ENCODE results near the gene RNF181.
A peak's percentile ranks its signal among the peaks of the same experiment; 100 is the strongest.
"Not testable (repeated sequence)": the region's sequence is repeated elsewhere in the genome, so short reads cannot be mapped to it uniquely, and the experiment has no call there.

The RNF181 gene

DNA sequence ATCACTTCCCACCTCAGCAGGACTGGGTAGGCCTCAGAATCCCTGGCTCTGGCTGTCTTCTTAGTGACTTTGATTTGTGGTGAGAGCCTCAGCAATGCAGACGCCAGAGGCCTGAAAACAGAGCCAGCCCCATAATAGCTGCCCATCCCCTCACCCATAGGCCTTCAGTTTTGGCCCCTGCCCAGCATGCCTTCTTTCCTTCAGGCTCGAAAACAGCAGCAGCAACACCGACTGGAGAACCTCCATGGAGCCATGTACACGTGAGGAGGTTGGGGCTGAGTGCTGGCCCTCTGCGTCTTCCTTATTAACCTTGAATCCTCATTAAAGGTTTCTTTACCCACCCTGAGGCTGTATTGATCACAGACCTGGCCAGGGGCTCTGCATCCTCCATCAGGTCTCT, 1.7 kb downstream of the RNF181 start:
- no peak for DNase-seq

DNA sequence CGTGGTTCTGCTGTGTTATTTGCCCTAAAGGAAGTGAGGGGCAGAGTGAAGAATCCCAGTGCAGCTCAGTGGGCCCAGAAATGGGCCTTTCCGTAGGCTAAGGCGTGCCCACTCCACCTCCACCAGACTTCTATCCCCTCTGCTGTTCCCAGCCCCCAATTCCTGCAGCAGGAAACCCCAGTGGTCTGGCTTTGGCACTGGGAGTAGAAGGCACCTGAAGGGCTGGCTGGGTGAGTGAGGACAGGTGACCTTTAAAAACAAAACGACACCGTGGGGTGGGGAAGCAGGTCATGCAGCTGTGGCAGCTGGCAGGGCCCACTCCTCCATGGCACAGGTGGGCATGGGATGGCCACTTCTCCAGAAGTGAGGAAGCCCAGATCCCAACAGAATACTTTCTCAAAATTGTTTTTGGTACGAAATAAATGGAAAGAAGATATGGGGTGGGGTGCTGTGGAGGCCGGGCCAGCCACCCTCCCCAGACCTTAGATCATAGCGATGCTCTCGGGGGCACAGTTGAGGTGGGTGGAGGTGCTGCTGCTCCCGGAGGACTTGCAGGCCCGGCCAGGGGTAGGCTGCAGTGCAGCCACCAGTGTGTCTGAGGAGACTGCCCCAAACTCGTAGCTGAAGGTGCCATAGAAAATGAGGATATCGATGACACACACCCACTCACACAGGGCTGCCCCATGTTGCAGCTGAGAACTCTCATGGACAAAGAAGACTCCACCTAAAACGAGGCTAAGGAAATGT, 3.2 kb downstream of the RNF181 start:
- DNase-seq = no peak

DNA sequence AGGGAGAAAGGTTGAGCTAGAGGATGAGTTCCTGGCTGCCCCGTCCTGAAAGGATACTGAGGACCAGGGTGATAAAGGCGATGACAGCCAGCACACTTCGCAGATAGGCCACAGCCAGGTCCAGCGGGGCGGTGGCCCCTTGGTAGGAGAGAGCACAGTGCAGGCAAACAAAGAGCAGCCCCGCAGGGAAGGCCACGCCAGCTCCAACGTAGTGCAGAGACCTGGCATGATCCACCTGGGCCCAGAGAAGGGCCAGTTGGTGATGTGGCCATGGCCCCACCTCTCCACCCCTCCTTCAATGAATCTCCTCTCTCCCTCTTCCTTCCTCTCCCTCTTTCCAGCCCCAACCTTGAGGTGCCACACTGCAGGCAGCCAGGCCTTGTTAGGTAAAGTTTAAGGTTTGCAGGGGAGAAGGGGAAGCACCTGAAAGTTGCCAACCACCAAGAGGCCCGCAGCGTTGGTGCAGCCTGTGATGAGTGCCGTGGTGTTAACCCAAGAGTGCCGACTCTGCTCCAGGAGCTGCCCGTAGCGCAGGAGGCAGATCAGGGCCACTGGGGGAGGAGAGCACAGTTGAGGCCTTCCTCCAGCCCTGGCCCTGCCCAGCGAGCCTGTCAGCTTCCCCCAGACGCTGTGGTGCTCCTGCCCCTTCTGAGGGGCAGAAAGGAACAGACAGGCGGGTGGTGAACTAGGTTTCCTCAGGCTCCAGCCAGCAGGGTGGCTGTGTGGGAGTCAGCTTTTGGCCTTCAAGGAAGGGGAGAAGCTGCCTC, 4.1 kb downstream of the RNF181 start:
- DNase-seq = no peak

DNA sequence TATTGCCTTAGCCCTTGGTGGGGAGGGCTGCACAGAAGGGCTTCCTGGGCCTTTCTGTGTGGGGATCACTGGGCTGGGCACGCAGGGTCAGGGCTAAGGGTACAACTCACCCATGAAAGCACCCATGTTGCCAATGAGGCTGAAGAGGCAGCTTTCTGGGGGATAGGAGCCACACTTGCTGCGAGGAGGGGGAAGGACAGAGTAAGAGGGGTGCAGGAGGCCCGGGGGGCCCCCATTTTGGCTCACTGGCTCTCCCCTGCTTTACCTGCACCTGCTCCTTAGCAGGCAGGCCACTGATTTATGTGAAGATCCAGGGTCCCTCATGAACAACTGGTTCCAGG, 4.7 kb downstream of the RNF181 start:
- DNase-seq = no peak

DNA sequence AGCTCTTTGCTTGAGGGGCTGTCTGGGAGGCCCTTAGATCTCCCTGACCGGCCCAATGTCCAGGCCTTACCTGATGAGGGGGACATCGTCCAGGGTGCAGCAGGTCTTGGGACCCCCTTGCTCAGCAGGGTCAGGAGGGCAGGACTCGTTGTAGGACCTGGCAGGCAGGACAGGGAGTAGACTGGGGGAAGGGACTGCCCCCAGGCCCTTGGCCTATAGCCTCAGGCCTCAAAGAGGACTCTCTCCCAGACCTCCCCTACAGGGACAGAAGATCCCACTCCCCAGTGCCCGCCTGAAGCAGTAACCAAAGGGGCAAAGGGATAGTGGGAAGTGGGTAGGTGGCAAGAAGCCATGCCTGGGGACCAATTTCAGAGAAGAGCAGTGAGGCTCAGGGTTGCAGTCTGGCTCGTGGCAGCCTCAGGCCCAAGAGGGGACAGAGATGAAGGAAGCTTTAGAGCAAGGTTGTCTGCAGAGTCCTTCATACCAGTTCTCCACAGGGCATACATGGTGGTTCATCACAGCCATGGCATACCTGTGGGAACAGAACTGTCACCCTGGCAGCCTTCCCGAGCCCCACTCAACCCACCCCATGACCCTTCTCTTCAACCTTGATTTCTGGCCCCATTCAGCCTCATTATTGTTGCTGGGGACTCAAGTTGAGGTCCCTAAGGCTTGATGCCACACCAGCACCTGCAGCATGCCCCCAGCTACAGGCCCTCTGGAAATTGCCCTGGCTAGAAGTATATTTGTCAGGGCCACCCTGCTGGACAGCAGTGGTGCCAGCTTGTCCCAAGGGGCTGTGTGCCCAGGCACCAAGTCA, 5.6 kb downstream of the RNF181 start:
- DNase-seq = no peak

DNA sequence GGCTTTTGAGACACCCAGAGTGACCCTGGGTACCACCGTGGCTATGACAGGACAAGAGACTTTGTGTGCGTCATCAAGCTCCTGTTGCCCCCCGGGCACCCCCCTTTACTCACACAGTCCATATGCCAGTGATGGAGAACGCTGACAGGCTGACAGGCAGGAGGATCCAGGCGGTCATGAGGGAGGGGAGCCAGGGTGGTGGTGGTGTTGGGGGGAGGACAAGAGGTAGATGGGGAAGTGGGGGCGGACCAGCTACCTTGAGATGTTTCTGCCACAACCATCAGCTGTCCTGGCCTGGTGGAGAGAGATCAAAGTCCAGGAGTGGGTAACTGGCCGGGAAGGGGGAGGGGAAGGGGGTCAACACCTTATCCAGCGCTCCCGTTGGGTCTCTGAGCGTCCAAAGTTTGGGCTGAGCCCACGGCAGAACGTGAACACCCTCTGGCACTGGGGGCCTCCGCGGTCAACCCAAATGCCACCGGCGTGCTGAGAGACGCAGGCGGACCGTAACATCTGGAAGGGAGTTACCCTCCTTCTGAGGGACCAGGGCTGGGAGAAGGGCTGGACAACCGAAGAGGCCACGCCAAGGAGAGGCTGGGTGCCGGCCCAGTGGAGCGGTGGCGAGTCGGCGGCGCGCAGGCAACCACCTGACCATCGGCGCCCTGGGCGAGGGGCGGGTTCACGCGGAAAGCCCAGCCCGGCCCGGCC, 6.4 kb downstream of the RNF181 start:
- peak; percentile 26 for DNase-seq

DNA sequence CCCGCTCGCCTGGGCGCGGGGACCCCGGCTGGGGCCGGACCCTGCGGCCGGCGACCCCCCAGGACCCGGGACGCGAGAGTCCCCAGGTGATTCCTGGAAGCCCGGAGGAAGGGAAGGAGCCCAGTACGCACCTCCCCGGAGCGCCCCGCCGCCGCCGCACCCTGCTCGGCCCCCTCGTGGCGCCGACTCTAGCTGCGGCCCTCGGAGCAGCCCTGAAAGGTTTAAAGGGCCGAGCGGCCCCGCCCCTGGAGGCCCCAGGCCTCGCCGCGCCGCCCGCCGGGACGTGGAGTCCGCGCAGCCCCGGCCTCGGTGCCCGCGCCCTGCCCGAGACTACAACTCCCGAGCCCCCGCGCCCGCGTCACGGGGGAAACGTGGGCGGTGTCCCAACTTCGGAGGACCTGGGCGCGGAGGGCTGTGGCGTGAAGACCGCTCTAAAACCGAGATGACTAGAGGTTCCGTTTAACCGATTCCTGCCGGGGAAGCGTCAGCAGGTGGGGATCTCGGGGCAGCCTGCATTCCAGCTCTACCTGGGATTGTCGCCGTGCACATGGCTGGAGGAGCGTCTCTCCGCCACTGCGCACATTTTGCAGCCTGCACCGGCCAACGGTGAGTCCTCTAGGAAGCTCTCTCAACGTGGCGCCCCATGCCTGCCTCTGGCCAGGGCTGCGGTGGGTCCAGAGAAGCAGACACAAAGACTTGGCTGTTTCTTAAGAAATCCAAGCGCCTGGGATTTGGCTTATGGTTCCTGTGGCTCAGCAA, 7.1 kb downstream of the RNF181 start, which contains the start of gene TMEM150A:
Gene TMEM150A (minus strand): TSS at position 223 of the 759 bp plus-strand sequence. CDS start 750 bp downstream, outside the sequence.
- DNase-seq = peak; percentile 91

DNA sequence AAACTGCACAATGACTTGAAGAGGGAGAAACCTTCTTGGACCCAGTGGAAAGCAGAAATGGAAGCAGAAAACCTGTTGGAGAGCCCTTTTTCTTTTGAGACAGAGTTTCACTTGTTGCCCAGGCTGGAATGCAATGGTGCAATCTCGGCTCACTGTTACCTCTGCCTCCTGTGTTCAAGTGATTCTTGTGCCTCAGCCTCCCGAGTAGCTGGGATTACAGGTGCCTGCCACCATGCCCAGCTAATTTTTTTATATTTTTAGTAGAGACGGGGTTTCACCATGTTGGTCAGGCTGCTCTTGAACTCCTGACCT, 8.5 kb downstream of the RNF181 start:
- not testable (repeated sequence) for DNase-seq

DNA sequence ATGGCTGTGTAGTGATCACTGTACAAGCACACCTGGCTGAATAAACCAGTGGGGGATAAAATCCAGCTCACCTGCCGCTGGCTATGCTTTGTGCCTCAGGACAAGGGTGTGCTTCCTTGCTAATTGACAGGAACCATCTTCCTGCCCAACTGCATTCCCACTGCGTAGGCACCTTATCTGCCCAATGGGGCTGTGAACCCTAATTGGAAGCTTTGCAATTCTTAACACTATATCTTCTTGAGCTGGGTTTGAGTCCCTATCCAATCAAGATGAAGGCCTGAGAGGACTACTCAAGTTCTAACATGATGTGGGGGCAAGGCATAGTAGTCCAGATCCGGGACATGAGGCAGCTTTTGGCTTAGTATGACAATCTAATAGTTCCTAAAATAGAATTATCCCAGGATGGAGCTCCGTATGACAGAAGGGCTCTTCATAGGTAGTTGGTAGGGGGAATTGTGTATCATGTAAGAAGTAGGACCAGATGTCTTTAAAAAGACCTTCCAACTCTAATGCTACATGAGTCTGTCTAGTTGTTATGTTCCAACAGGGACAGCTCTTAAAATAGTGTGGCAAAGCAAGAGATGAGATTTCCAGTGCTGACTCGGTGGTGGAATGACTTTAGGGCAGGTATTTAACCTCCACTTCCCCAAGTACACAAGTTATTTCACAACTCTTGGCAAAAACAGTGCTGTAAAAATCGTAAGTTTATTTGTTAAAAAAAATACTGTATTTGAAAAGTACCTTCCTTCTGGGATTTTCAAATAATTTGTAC, 9.2 kb downstream of the RNF181 start:
- DNase-seq = no peak

DNA sequence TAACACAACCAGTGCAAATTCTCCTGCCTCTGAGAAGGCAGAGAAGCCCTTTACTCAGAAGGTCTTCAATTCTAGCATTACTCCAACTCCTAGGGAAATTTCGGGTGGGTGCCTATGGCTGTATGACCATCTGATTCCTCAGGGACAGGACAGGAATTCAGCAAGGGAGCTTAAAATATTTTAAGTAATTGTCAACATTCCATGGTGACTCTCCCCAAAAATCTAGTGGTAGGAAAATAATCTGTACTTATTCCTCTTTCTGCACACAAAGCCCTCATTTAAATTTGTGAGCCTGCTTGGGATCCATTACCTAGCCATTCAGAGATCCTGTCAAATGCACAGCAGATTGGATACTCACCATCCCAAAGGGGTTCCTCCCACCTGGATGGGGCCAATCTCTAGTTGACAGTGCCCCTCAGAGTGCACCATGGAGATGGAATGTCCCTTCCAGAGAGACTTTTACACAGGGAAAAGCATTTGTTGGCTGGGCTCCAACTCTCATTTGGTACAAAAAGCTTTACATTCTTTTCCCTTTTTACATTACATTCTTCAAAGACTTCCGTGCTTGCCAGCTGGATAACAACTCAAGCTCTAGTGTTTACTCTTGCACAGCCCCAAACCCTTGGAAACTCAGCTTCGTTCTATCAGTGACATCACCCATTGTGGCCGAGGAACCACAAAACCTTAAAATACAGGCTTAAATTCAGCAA, 10.0 kb downstream of the RNF181 start:
- no peak for DNase-seq

DNA sequence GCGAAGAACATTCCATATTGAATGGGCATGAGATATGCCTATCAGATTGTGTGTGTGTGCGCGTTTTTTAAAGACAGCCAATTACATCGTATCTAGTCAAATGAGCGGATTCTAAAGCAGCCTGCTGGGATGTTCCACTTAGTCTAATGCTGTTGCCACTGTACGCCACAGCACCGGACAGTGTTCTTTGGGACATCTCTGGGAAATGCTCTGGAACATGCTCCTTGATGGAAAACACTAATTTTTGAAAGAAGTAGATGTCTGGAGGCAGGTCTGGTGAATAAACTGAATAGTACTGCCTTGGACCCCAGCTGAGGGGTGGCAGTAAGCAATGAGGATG, 10.5 kb downstream of the RNF181 start:
- DNase-seq = no peak

DNA sequence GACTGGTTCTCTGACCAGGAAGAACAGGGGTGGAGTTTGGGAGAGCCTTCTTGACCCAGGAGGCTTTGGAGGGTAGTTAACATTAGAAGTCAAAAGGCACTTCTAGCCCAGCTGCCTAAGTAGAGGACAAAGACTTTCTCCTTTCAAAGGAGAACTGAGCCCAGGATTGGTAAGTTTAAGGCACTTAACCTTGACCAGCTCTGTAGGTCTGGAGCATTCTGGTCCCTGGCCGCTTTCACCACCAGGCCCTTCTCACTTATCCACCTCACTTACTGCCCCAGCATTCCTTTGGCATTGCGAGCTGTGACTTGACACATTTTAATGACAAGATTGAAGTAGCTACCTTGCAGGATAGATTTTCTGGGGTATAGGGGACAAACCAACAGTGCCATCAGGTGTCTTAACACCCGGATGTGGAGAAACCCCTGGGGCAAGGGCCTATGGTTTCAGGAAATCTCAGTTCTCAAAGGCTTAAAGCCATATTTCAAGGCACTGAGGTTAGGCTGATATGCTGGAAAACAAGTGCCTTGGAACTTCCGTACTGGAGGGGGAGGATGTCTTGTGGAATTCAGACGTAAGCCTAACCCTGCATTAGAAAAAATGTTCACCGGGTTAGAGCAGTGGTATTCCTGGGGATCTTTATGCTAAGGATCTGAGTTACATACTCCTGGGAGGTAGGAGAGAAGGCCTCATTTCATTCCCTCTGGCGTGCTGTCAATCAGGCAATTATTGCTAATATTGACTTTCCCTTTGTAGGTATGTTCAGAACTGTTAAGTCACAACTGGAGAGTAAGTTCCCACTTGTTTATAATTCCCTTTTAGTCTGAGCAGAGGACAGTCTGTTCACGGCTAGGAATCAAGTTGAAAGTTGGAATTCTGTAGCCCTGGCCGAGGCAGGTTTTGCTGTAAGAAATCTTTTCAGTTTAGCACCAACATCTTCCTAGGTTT, 12.0 kb downstream of the RNF181 start:
- no peak for DNase-seq

DNA sequence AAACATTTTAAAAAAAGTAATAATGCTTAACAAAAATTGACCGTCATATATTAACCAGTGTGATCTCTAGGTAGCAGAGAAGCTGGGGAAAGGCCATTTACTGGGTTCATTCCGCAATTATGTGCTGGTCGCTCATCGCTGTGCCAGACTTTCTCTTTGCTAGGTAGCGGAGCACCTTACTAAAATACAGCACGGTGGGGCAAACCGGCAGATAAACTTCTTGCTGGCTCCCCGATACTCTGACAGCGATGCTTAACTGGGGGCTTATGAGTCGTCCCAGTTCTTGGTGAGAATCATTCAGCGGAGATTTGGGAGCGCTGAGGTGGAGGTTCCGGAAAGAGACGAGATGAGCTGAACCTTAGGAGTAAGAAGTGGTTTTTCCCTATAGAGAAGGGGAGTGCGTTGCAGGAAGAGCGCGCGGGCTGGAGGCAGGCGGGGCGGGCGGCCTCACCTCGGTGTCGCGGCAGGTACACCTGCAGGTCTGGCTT, 15.7 kb downstream of the RNF181 start:
- DNase-seq = no peak

DNA sequence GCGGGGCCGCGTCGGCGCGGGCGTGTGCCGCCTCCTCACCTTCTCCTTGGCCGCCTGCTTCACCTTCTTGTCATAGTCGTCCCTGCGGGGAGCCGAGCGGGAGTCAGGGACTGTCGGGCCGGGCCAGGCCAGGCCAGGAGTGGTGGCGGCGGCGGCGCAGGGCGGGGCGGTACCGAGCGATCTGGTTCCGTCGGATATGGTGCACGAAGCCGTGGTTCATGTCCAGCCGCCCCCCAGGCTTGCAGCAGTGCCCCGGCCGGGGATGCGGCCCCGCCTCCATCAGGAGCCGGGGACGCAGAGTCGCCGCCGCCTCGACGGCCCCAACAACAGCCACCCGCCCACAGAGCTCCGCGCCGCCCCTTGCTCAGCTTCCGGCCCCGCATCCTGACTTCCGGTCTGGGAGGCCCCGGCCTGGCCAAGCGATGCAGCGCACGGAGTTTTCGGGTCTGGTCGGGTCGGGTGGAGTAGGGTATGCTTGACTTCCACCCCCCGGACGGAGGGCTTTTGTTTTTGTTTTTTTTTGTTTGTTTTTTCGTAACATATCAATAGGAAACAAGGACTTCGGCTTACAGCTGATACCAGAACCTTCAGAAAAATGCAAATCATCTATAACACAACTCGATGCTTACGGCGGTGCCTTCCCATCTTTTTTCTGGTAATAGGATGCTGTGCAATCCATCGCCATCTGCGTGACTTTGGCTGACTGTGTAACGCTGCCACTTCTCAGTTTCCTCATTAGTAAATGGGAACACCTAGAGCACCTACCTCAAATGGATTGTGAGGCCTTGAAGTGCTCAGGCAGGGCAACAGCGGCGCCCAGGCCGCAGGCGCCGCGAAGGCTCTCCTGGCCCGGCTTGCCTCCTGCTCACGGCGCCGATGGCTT, 16.4 kb downstream of the RNF181 start, which contains the start of gene C2orf68:
Gene C2orf68 (minus strand): TSS at position 362 of the 883 bp plus-strand sequence. CDS start 82 bp downstream, at position 280.
- peak; percentile 88 for DNase-seq

DNA sequence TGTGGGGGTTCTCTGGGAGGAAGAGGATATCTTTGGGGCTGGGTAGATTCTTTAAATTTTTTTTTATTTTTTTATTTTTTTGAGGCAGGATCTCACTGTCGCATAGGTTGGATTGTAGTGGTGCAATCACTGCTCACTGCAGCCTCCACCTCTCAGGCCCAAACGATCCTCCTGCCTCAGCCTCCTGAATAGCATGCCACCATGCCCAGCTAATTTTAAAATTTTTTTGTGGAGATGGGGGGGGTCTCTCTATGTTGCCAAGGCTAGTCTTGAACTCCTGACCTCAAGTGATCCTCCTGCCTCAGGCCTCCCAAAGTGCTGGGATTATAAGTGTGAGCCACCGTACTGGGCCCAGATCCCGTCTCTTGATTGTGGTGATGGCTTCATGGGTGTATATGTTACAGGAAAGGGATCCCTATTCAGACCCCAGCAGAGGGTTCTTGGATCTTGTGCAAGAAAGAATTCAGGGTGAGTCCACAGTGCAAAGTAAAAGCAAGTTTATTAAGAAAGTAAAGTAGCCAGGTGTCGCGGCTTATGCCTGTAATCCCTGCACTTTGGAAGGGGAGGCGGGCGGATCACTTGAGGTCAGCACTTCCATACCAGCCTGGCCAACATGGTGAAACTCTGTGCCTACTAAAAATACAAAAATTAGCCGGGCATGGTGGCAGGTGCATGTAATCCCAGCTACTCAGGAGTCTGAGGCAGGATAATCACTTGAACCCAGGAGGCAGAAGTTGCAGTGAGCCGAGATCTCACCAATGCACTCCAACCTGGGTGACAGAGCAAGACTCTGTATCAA, 18.4 kb downstream of the RNF181 start:
- DNase-seq = no peak

DNA sequence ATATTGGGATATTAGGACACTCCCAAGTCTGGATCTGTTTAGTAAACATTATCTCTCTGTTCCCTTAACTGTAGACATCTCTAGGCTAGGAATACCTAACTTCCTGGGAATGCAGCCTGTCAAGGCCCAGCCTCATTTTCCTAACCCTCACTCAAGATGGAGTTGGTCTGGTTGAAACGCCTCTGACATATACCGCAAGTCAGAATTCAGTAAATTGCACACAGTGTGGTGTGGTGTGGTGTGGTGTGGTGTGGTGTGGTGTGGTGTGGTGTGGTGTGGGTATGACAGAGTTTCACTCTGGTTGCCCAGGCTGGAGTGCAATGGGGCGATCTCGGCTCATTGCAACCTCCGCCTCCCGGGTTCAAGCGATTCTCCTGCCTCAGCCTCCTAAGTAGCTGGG, 19.2 kb downstream of the RNF181 start:
- not testable (repeated sequence) for DNase-seq

DNA sequence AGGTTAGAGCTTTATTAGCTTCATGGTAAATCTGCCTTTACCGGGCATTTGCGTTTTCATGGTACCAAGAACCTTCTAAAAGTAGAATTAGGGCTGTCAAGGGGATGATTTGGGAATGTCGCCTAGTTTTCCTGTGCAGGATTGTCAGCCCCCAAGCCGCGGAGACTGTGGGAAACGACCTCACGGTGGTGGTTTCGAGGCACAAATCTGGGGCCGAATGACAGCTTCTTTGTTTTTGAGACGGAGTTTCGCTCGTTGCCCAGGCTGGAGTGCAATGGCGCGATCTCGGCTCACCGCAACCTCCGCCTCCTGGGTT, 19.8 kb downstream of the RNF181 start:
- no peak for DNase-seq

DNA sequence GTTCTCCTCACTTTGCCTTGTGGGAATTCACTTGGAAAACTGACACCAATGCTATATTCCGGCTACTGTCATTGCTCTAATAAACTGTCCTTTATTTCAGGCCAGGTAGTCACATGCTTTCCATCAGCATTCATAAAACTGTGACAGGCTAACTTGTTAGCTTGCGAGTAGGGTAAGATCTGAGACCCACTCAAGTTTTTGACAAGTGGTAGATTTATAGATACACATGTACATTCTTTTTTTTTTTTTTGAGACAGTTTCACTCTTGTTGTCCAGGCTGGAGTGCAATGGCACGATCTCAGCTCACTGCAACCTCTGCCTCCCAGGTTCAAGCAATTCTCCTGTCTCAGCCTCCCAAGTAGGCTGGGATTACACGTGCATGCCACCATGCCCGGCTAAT, 22.2 kb downstream of the RNF181 start:
- DNase-seq = not testable (repeated sequence)
